ENCODE data around the gene GPX4. TPM values are rescaled to one million over a fixed set of nuclear protein-coding genes. Genes with fewer than 3 reads are reported as not detected.

GPX4 gene
- total and polyA plus RNA-seq, 2 donors (not counting 3 experiments of a cell fraction or from before 2014, with no cell fraction given), result 469 to 1,136 TPM

GRCh38 chr19:1062387-1063029 is 41.3 kb upstream of the GPX4 start:
- CTCF ChIA-PET, result no interaction called here
- BruUV-seq (replicated peaks), result no TSS peak
- dilution Hi-C loops (cut with MboI; ENCODE audit: extremely low pct_ligation_motif_present, low sequenced_read_pairs), result no loop called here

More at GRCh38 chr19:1062387-1063029, 41.3 kb upstream of the GPX4 start:
- no peaks in the 10 kb centered on the region for H3K79me2 ChIP-seq (ENCODE audit: control insufficient read depth, insufficient read depth, low read length)
- H3K36me3 ChIP-seq (ENCODE audit: control insufficient read depth in 2 of 2, extremely low read depth in 1 of 2, insufficient read depth in 2 of 2, low read length in 2 of 2), result no peaks in the 10 kb centered on the region
- no peaks in the 10 kb centered on the region for H3K9me3 ChIP-seq (replicated peaks; ENCODE audit: control insufficient read depth, insufficient read depth, low read length)
- no peak for DNase-seq (ENCODE audit: low read depth, low spot score)
- H3K4me1 ChIP-seq (ENCODE audit: control insufficient read depth, extremely low read depth, insufficient read depth, low read length), result peaks cover 18% of the 10 kb centered on the region
- POLR2A ChIA-PET, result no interaction called here
- H3K9me1 ChIP-seq (replicated peaks; ENCODE audit: control insufficient read depth, extremely low read depth, insufficient read depth, low read length), result no peaks in the 10 kb centered on the region
- no peaks in the 10 kb centered on the region for H4K20me1 ChIP-seq (replicated peaks; ENCODE audit: control insufficient read depth, extremely low read depth, insufficient read depth, low read length)
- H3K27ac ChIP-seq (ENCODE audit: insufficient read depth, low read depth, low read length), result no peak overlapping the region
- H3K4me2 ChIP-seq (ENCODE audit: insufficient read depth, low read length), result no peak overlapping the region
- intact Hi-C loops (cut with micrococcal nuclease), result no loop called here
- FAIRE-seq, result no peak
- no peaks in the 10 kb centered on the region for H3K27me3 ChIP-seq (ENCODE audit: control insufficient read depth in 2 of 2, insufficient read depth in 2 of 2, low read length in 2 of 2)
- H2AFZ ChIP-seq (ENCODE audit: low read depth, low read length), result no peak overlapping the region
- no peak for TF ChIP-seq EZH2 (IDR thresholded peaks at IDR 0.05; ENCODE audit: borderline replicate concordance, low read depth, low read length, severe bottlenecking)
- no peak for TF ChIP-seq FOS (IDR thresholded peaks at IDR 0.05; ENCODE audit: borderline replicate concordance, insufficient read depth, low read length)
- no peak for TF ChIP-seq CTCF (IDR thresholded peaks at IDR 0.05; ENCODE audit: extremely low read depth in 1 of 2, insufficient read depth in 1 of 2, low read depth in 1 of 2, low read length in 2 of 2)
- TF ChIP-seq GATA2 (IDR thresholded peaks at IDR 0.05; ENCODE audit: insufficient read depth, insufficient read length, low read depth, low read length), result no peak
- TF ChIP-seq POLR2AphosphoS5 (IDR thresholded peaks at IDR 0.05; ENCODE audit: insufficient read depth, low read depth, low read length), result no peak
- no peak for TF ChIP-seq JUN (IDR thresholded peaks at IDR 0.05; ENCODE audit: borderline replicate concordance, insufficient read depth, insufficient read length, low read depth)
- TF ChIP-seq MAX (IDR thresholded peaks at IDR 0.05; ENCODE audit: insufficient read depth, insufficient read length), result no peak
- TF ChIP-seq MYC (IDR thresholded peaks at IDR 0.05; ENCODE audit: low read depth, low read length), result no peak
- no peak for TF ChIP-seq POLR2A (IDR thresholded peaks at IDR 0.05; ENCODE audit: low read depth, low read length)
- no peak overlapping the region for H3K4me3 ChIP-seq (replicated peaks in 1 of 3; ENCODE audit: insufficient read depth in 1 of 3, low read depth in 1 of 3, low read length in 3 of 3)
- H3K9ac ChIP-seq (replicated peaks; ENCODE audit: extremely low read depth, insufficient read depth, low read length), result no peak overlapping the region

All from endothelial cell of umbilical vein (primary cell).